Putamen (tissue), 1 donor: Measurements from ENCODE around the gene MST1R.
A peak's percentile ranks its signal among the peaks of the same experiment; 100 is the strongest.
"Not testable (repeated sequence)": the region's sequence is repeated elsewhere in the genome, so short reads cannot be mapped to it uniquely, and the experiment has no call there.

ENCODE experiments used
- DNase-seq: peaks from one replicate; pipeline ENCODE4 v3.0.0-alpha.2; 2016; ENCODE audit warnings: low spot score

The MST1R gene

GRCh38 chr3:49911611-49912010 lies 7.9 kb upstream of the MST1R start:
- no peak for DNase-seq

GRCh38 chr3:49911124-49911420 lies 7.4 kb upstream of the MST1R start:
- DNase-seq: no peak

- no peak for DNase-seq
These were observed 6.9 kb upstream of the MST1R start for GRCh38 chr3:49910409-49911123.

- no peak for DNase-seq
These were observed 4.9 kb upstream of the MST1R start for GRCh38 chr3:49908373-49909199.

- peak; percentile 33 for DNase-seq
These were observed 2.5 kb upstream of the MST1R start for GRCh38 chr3:49906073-49906743.

GRCh38 chr3:49904448-49904847 lies 775 bp upstream of the MST1R start:
- not testable (repeated sequence) for DNase-seq

GRCh38 chr3:49902511-49903345 lies 945 bp downstream of the MST1R start:
- no peak for DNase-seq

GRCh38 chr3:49901366-49902339 lies 2.0 kb downstream of the MST1R start:
- DNase-seq: no peak

GRCh38 chr3:49900491-49901153 lies 3.1 kb downstream of the MST1R start:
- DNase-seq: no peak

GRCh38 chr3:49899815-49900214 lies 3.9 kb downstream of the MST1R start:
- no peak for DNase-seq

GRCh38 chr3:49898991-49899390 lies 4.7 kb downstream of the MST1R start:
- DNase-seq: no peak

- no peak for DNase-seq
These were observed 7.3 kb downstream of the MST1R start for GRCh38 chr3:49896345-49896744.

GRCh38 chr3:49895791-49896190 lies 7.9 kb downstream of the MST1R start:
- DNase-seq: no peak

GRCh38 chr3:49889296-49889695 lies 14.4 kb downstream of the MST1R start:
- DNase-seq: no peak

GRCh38 chr3:49886922-49887265 lies 16.8 kb downstream of the MST1R start:
- no peak for DNase-seq

- DNase-seq: no peak
These were observed 19.7 kb downstream of the MST1R start for GRCh38 chr3:49883998-49884397.

GRCh38 chr3:49882166-49882565 lies 21.5 kb downstream of the MST1R start:
- DNase-seq: no peak

- DNase-seq: no peak
These were observed 22.9 kb downstream of the MST1R start for GRCh38 chr3:49880581-49881315.

GRCh38 chr3:49879721-49880120 lies 24.0 kb downstream of the MST1R start:
- no peak for DNase-seq

- DNase-seq: no peak
These were observed 25.0 kb downstream of the MST1R start for GRCh38 chr3:49878686-49879085.
